HG03064 (cell line): ENCODE results near the gene KDM3A.

Source experiments
- ATAC-seq: cut with Tn5 transposase; IDR thresholded peaks from one replicate; pipeline ENCODE4 v1.9.1; 2021; ENCODE audit warnings: low read depth; ENCODE audit not compliant: unreplicated experiment

KDM3A gene

GRCh38 chr2:86429335-86429734, 11.8 kb upstream of the KDM3A start:
- no peak for ATAC-seq

GRCh38 chr2:86430368-86430767, 10.8 kb upstream of the KDM3A start:
- no peak for ATAC-seq

GRCh38 chr2:86433137-86433536, 8.0 kb upstream of the KDM3A start:
- ATAC-seq = no peak

- ATAC-seq = no peak
Measured at GRCh38 chr2:86434290-86434689, 6.9 kb upstream of the KDM3A start.

- ATAC-seq = no peak
Measured at GRCh38 chr2:86435531-86435930, 5.6 kb upstream of the KDM3A start.

GRCh38 chr2:86436328-86436727, 4.8 kb upstream of the KDM3A start:
- no peak for ATAC-seq

GRCh38 chr2:86439879-86440630, 1.1 kb upstream of the KDM3A start:
- ATAC-seq = no peak

- peak; percentile 15 for ATAC-seq
Measured at GRCh38 chr2:86441392-86441881, 266 bp downstream of the KDM3A start.

GRCh38 chr2:86441882-86442641, 891 bp downstream of the KDM3A start:
- peak; percentile 23 for ATAC-seq

GRCh38 chr2:86442642-86443005, 1.5 kb downstream of the KDM3A start:
- peak; percentile 51 for ATAC-seq

- no peak for ATAC-seq
Measured at GRCh38 chr2:86443631-86444350, 2.6 kb downstream of the KDM3A start.

- no peak for ATAC-seq
Measured at GRCh38 chr2:86445436-86445835, 4.3 kb downstream of the KDM3A start.

GRCh38 chr2:86446060-86446459, 4.9 kb downstream of the KDM3A start:
- no peak for ATAC-seq

- no peak for ATAC-seq
Measured at GRCh38 chr2:86453836-86454235, 12.7 kb downstream of the KDM3A start.

GRCh38 chr2:86454238-86454637, 13.1 kb downstream of the KDM3A start:
- no peak for ATAC-seq

GRCh38 chr2:86455181-86455580, 14.0 kb downstream of the KDM3A start:
- ATAC-seq = no peak

- no peak for ATAC-seq
Measured at GRCh38 chr2:86461042-86461743, 20.0 kb downstream of the KDM3A start.

GRCh38 chr2:86464652-86465051, 23.5 kb downstream of the KDM3A start:
- no peak for ATAC-seq

GRCh38 chr2:86466306-86466705, 25.1 kb downstream of the KDM3A start:
- ATAC-seq = no peak

- ATAC-seq = no peak
Measured at GRCh38 chr2:86468162-86469033, 27.2 kb downstream of the KDM3A start.
